Smooth muscle cell (in vitro differentiated cells): ENCODE data around the gene ITPKB. TPM values are rescaled to one million over a fixed set of nuclear protein-coding genes. Genes with fewer than 3 reads are reported as not detected.

Experiments used
- DNase-seq: peaks from one replicate; lab custom pipeline; 2025; ENCODE audit not compliant: unreplicated experiment; lab: John Stamatoyannopoulos, UW
- H2AFZ ChIP-seq: fragments of 200-600 bp; sonication (generic); 2 replicates; pipeline ENCODE4 v1.6.0; 2016; ENCODE audit warnings: antibody characterized with exemption, low read depth, mild to moderate bottlenecking
- H3F3A ChIP-seq: fragments of 200-600 bp; sonication (generic); 2 replicates; pipeline ENCODE4 v1.6.0; 2017; ENCODE audit warnings: antibody characterized with exemption, low read depth
- H3K27ac ChIP-seq: fragments of 200-600 bp; sonication (generic); 2 replicates; pipeline ENCODE4 v1.5.1; 2016; ENCODE audit warnings: low read depth, mild to moderate bottlenecking
- H3K27me3 ChIP-seq: fragments of 200-600 bp; sonication (generic); 2 replicates; pipeline ENCODE4 v1.6.1; 2016; ENCODE audit warnings: low read depth, mild to moderate bottlenecking
- H3K36me3 ChIP-seq: fragments of 200-600 bp; sonication (generic); 2 replicates; pipeline ENCODE4 v1.5.1; 2016; ENCODE audit warnings: low read depth
- H3K4me1 ChIP-seq: fragments of 200-600 bp; sonication (generic); 2 replicates; pipeline ENCODE4 v1.5.1; 2016; ENCODE audit warnings: low read depth
- H3K4me2 ChIP-seq: fragments of 200-600 bp; sonication (generic); 2 replicates; pipeline ENCODE4 v1.6.0; 2016; ENCODE audit warnings: mild to moderate bottlenecking
- H3K4me3 ChIP-seq: fragments of 200-600 bp; sonication (generic); 2 replicates; pipeline ENCODE4 v1.5.1; 2016; ENCODE audit warnings: mild to moderate bottlenecking
- H3K79me2 ChIP-seq: fragments of 200-600 bp; sonication (generic); 2 replicates; pipeline ENCODE4 v1.6.0; 2016; ENCODE audit warnings: low read depth, mild to moderate bottlenecking
- H3K9ac ChIP-seq: fragments of 200-600 bp; sonication (generic); 2 replicates; pipeline ENCODE4 v1.6.0; 2016; ENCODE audit warnings: low read depth
- H3K9me3 ChIP-seq: fragments of 200-600 bp; sonication (generic); replicated peaks from 2 replicates; pipeline ENCODE4 v1.5.1; 2016; ENCODE audit warnings: low read depth
- H4K20me1 ChIP-seq: fragments of 200-600 bp; sonication (generic); 2 replicates; pipeline ENCODE4 v1.6.0; 2016; ENCODE audit warnings: low read depth
- WGBS: methylation state at CpG from one replicate; pipeline ENCODE4 v1.1.7; 2016; ENCODE audit warnings: low lambda C conversion rate; 5-methylcytosine and 5-hydroxymethylcytosine counted together
- polyA plus RNA-seq: library from polyadenylated mRNA; unstranded; fragments of >200 nt; fragmentation: Nextera tagmentation; extraction: Ambion mirVana; gene quantifications from 2 replicates; pipeline ENCODE4 v1.2.1, GENCODE V29; 2016
- total RNA-seq: library from RNA; depleted of rRNA; stranded (reverse); fragments of >200 nt; gene quantifications from 2 replicates; pipeline ENCODE4 v1.2.3, GENCODE V29; 2014
- TF ChIP-seq, protein P1 (sequence below): fragments of 200-600 bp; sonication (generic); IDR thresholded peaks from 2 replicates; pipeline ENCODE4 v1.5.1; 2017; ENCODE audit warnings: borderline replicate concordance, mild to moderate bottlenecking, antibody characterized with exemption; ENCODE audit not compliant: insufficient read depth, poor library complexity, severe bottlenecking

The ITPKB gene
- total and polyA plus RNA-seq, 2 experiments from 2014 or later: 8.9 to 11.4 TPM

DNA sequence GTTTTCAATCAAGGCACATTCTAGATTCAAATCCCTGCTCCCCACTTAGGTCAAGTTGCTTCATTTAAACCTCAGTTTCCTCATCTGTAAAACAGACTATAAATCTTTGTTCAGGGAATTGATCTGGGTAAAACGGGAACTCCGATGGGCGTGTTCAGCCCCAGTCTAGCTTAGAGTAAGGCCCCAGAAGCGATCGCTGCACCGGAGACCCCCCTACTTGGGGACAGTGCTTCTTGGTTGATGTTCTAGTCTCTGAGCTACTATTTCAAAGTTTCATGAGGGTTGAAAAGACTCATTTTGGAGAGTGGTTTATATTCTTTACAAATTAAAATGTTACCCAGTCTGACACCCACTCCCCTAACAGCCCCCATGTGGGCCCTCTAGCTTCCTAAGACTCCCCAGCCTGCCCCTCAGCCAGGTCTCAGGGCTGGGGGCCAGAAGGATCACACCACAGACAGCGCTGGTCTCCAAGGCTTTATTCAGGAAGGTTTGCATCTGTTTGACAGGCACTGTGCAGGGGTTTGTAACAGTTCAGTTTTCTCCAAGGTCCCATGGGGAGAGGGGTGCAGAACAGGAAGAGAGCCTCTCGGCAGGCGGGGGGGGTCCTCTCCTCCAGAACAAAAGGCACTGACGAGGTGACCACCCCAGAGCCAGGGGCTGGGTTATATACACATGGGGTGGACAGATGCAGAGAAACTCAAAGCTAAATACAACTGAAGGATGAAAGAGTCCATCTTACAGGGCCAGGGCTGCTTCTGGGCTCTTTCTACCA, 107.7 kb downstream of the ITPKB start:
- DNase-seq: no peak
- H3K9me3 ChIP-seq: no peaks in the 10 kb centered on the region
- H3K4me3 ChIP-seq: no peak overlapping the region
- WGBS: 85% methylated on average over 10 of the region's 10 CpGs
- H3K36me3 ChIP-seq: no peaks in the 10 kb centered on the region
- no peak overlapping the region for H3K9ac ChIP-seq
- H3K27me3 ChIP-seq: no peaks in the 10 kb centered on the region
- peaks cover 6% of the 10 kb centered on the region for H3F3A ChIP-seq
- no peaks in the 10 kb centered on the region for H4K20me1 ChIP-seq
- TF ChIP-seq, protein P1, sequence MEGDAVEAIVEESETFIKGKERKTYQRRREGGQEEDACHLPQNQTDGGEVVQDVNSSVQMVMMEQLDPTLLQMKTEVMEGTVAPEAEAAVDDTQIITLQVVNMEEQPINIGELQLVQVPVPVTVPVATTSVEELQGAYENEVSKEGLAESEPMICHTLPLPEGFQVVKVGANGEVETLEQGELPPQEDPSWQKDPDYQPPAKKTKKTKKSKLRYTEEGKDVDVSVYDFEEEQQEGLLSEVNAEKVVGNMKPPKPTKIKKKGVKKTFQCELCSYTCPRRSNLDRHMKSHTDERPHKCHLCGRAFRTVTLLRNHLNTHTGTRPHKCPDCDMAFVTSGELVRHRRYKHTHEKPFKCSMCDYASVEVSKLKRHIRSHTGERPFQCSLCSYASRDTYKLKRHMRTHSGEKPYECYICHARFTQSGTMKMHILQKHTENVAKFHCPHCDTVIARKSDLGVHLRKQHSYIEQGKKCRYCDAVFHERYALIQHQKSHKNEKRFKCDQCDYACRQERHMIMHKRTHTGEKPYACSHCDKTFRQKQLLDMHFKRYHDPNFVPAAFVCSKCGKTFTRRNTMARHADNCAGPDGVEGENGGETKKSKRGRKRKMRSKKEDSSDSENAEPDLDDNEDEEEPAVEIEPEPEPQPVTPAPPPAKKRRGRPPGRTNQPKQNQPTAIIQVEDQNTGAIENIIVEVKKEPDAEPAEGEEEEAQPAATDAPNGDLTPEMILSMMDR: no peak
- no peaks in the 10 kb centered on the region for H3K4me1 ChIP-seq
- no peaks in the 10 kb centered on the region for H3K79me2 ChIP-seq
- H3K27ac ChIP-seq: no peak overlapping the region
- H2AFZ ChIP-seq: no peak overlapping the region
- H3K4me2 ChIP-seq: no peak overlapping the region

DNA sequence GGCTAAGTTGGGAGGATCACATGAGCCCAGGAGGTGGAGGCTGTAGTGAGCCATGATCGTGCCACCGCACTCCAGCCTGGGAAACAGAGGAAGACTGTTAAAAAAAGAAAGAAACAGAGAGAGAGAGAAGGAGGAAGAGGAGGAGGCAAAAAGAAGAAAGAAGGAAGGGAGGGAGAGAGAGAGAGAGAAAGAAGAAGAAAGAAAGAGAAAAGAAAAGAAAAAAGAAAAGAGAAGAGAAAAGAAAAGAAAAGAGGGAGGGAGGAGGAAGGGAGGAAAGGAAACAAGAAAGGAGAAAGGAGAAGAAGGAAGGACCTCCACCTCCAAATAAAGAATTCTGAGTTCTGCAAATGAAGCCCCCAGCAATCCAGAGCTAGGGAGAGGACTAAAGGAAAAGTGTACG, 108.5 kb downstream of the ITPKB start:
- WGBS: 100% methylated on average over 3 of the region's 3 CpGs
- DNase-seq: no peak
- Histone ChIP-seq H2AFZ (no peak overlapping the region), H3K36me3 (no peaks in the 10 kb centered on the region), H3K79me2 (no peaks in the 10 kb centered on the region), H3F3A (peaks cover 6% of the 10 kb centered on the region), H3K9ac (no peak overlapping the region), H3K4me1 (no peaks in the 10 kb centered on the region), H3K27ac (no peak overlapping the region), H3K9me3 (no peaks in the 10 kb centered on the region), H4K20me1 (no peaks in the 10 kb centered on the region), H3K4me3 (no peak overlapping the region), H3K4me2 (no peak overlapping the region), H3K27me3 (no peaks in the 10 kb centered on the region)
- TF ChIP-seq, protein P1: no peak

DNA sequence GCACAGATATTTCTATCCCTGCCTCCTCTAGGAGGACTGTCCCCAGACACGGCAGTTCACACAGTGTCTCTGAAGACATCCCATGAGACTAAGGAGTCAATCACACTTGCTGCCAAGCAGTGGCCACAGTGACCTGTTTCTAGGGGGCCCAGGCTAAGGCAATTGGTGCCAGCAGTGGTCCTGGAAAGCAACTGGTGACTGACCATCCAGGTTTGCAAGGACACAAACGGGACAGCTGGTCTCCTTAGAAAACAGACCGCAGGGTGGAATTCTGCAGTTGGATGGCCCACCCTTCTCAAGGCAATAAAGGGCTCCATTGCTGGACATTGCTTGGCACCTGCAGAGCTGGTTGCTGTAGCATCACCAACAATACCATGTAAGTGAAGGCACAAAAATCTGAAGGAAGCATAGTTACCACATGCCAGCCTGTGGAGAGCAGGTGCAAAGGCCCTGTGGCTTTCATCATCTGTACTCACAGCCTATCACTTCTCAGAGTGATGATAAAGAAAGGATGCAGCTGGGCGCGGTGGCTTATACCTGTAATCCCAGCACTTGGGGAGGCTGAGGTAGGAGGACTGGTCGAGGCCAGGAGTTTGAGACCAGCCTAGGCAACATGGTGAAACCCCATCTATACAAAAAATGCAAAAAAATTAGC, 109.1 kb downstream of the ITPKB start:
- Histone ChIP-seq H3K27ac (no peak overlapping the region), H3K4me1 (no peaks in the 10 kb centered on the region), H4K20me1 (no peaks in the 10 kb centered on the region), H3K4me2 (no peak overlapping the region), H2AFZ (no peak overlapping the region), H3K36me3 (no peaks in the 10 kb centered on the region), H3K9ac (no peak overlapping the region), H3K27me3 (no peaks in the 10 kb centered on the region), H3K9me3 (no peaks in the 10 kb centered on the region), H3K4me3 (no peak overlapping the region), H3K79me2 (no peaks in the 10 kb centered on the region), H3F3A (peaks cover 6% of the 10 kb centered on the region)
- 95% methylated on average over 6 of the region's 6 CpGs for WGBS
- TF ChIP-seq, protein P1: no peak
- no peak for DNase-seq
